ENCODE results near the gene ANKDD1B.

- TF ChIP-seq EZH2 (IDR thresholded peaks at IDR 0.05; ENCODE audit: low read length, missing control alignments), result no peak
- TF ChIP-seq CTCF (conservative IDR thresholded peaks at IDR 0.05 in 1 of 2, IDR thresholded peaks at IDR 0.05 in 1 of 2; ENCODE audit: low read depth in 1 of 2, low read length in 2 of 2), result no peak
Measured at GRCh38 chr5:75620184-75620959, 9.1 kb downstream of the ANKDD1B start.

Data from fibroblast of lung (primary cell).